ENCODE results near the gene NOXO1.

- TF ChIP-seq CTCF (IDR thresholded peaks at IDR 0.05; ENCODE audit: poor library complexity, severe bottlenecking) (no peak), EZH2 (IDR thresholded peaks at IDR 0.05; ENCODE audit: borderline replicate concordance, insufficient read depth, low read length, poor library complexity, severe bottlenecking) (no peak), POLR2AphosphoS5 (IDR thresholded peaks at IDR 0.05) (no peak)
Measured at GRCh38 chr16:1958715-1959268, 22.5 kb downstream of the NOXO1 start.

Measured in neural cell (in vitro differentiated cells).